GM21576 (cell line): ENCODE data around the gene PLXNC1.
A peak's percentile ranks its signal among the peaks of the same experiment; 100 is the strongest.

ENCODE experiments used
- ATAC-seq: cut with Tn5 transposase; IDR thresholded peaks from one replicate; pipeline ENCODE4 v1.9.1; 2021; ENCODE audit warnings: mild to moderate bottlenecking, moderate library complexity; ENCODE audit not compliant: unreplicated experiment

Gene PLXNC1

DNA sequence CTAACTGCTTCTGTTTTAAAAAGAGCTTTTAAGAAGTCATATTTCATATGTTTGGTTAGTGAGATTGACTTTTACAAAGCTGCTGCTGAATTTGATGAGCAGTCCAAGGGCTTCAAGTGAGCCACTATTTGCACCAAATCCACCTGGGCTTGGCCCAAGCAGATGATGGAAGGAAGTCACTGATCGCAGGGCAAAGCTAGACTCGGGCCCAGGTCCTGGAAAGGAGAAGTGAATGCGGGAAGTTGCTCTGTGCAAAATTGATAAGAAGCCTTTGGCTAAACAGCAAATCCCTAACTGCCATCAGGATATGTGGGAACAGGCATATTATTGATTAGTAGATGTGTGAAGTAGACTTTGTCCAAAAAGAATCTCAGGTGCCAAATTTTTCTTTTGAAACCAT is 30.5 kb downstream of the PLXNC1 start:
- ATAC-seq, result no peak

DNA sequence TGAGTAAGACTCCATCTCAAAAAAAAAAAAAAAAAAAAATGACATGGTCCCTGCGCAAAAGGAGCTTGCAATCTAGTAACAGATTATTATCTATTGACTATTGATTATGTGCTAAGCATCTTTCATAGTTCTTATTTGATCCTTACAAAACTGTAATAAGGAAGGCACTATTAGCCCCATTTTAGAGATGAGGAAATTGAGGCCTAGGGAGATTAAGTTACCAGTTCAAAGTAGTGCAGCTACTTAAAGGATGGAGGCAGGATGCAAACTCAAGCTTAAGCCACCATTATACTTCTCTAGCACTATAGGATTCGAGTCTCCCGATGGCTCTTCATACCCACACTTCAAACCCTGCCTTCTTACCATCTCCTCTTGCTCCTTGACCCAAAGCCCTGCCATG is 31.3 kb downstream of the PLXNC1 start:
- ATAC-seq, result no peak

DNA sequence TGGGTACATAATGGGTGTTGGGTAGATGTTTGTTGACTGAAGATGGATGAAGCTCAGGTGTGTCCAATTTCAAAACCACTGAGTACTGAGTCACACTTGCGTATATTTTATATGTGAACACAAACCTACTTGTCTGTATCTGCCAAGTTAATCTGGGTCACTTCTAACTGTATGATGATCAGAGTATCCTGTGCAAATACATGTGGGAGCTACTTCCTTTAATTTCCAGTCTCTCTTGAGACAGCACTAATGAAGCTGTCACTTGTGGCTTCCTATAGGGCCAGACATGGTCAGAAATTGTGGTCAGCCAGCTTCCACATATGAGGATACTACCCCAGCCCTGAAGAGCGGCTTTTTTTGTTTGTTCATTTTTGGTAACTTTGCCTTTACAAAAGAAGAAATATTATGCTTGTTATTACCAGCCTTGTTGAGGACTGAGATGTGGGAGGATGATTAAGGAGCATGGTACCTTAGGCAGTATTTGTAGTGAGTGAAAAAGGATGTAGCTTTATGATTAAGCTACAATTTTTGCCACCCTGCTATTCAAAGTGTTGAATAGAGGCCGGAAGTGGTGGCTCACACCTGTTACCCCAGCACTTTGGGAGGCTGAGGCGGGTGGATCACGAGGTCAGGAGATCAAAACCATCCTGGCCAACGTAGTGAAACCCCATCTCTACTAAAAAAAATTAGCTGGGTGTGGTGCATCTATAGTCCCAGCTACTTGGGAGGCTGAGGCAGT is 32.4 kb downstream of the PLXNC1 start:
- no peak for ATAC-seq

DNA sequence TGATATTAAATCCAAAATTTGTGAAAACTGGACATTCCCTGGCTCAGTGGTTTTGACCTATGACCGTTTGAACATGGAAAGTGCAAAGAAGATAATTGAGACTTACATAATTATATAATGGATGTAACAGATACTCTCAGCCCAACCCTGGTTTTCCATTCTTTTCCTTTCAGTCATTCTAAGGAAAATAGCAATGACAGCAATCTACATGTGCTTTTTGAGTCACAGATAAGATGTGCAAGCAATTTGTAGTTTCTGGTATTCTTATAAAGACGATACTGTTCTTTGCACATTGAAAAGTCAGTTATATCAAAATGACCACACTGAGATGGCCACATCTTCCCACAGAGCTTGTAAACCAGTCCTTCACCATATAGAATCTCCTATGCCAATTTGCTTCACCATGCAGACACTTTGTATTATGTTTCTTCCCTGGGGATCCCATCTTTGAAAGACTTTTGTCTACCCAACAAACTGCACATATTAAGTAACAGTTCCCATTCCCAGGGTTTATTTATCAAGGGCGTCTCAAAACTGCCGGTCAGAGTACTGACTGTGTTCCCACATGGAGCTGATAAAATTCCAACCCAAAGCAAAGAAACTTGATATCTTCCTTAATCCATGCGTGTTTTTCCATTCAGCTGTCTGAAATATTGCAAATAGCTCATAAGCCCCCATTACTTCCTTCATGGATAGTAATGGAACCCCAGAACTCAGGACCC is 34.8 kb downstream of the PLXNC1 start:
- no peak for ATAC-seq

DNA sequence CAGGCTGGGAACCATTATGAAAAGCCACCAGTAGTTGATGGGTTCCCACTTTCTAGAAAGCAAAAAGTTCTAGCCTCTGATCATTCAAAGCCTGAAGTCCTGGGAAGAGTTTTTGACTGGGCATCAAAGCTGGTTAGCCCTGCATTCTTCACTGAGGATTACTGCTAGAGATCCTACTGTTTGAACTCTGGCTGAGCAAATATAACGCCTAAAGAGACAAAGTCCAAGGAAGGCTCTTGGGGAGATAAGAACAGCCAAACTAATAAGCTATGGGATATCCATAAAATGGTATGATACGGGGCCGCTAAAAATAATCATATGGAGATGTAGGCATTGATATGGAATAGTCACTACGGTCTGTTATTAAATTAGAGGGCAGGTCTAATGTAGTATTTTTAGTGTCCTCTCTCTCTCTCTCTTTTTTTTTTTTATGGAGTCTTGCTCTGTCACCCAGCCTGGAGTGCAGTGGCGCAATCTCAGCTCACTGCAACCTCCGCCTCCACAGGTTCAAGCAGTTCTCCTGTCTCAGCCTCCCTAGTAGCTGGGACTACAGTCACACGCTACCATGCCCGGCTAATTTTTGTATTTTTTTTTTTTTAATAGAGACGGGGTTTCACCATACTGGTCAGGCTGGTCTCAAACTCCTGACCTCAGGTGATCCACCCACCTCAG is 35.5 kb downstream of the PLXNC1 start:
- ATAC-seq, result no peak

DNA sequence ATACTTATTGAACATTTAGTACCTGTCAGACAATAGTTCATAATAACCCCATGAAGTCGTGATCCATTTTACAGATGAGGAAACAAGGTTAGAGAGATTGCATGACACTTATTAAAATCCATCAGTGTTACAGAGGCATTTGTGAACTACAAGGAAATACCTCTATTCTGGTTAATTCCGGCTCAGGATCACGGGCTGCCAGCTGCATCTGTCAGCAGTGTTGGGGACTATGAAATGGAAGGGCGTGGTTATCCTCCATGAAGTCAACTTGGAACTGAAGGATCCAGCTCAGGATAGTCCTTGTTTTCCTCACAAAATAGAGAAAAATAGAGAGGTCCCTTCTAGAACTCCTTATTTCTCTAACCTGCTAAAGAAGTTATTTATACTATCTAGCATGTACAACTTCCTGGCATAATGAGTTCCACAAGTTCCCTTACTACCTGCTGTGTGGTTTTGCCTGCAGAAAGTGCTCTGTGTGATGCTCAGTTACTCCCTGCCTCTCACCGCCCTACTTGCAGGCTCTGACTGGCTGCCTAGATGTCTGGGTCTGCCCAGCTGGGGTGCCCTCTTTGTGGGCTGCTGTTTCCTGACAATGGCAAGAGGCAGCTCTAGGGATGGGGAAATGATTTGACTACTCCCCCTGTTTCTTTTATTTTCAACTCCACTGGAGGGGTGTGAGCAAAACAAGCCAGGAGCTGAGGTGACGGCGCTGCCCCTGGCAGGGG is 36.8 kb downstream of the PLXNC1 start:
- ATAC-seq, result no peak

DNA sequence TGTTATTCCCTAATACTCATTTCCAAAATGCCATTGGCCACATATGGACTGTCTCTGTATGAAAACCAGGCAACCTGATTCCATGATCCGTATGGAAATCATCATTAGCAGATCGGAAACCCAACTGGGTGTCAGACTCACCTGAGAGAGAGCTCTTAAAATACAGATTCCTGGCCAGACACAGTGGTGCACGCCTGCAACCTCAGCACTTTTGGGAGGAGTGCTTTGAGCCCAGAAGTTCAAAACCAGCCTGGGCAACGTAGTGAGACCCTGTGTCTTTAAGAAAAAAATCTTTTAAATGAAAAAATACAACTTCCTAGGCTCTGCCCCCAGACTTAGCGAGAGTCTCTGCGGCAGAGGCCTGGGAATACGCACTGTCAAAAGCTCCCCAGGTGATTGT is 37.4 kb downstream of the PLXNC1 start:
- no peak for ATAC-seq

DNA sequence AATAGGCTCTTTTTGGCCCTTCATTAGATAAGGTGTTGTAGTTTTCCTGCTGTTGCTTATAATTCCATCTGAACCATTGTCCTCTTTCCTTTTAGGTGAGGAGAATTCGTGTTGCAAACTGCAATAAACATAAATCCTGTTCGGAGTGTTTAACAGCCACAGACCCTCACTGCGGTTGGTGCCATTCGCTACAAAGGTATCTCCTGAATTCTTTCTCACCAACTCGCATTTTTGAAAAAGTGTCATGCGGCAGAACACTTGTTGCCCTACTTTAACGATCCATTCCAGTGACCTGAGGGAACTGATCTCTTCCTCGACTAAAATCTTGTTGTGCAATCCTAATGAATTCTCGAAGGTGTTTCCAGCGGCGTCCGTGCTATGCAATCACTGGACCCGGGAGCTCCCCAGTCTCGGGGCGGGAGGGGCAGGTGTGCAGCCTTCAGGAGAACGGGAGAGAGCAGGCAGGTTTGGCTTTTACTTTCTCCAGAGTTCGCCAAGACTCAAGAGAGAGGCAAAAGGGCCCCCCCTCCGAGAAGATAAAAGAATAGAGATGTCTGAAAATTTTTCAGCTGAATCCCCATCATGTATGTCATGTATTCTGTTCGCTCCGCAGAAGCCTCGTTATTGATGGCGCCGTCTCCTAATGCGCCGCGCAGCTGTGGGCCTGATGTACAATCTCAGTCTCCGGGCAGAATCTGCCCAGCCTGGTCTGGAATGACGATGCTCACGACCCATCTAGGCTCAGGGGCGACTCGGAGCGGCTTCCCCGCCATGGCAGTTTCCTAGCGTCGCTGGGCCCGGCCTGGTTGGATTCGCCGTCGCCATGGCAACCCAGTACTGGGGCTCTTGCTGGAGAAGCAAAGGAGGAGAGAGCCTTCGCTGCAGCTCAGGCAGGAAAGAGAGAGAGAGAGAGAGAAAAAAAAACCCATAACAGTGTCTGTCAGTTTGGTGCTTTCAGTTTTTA is 38.2 kb downstream of the PLXNC1 start:
- ATAC-seq, result no peak

DNA sequence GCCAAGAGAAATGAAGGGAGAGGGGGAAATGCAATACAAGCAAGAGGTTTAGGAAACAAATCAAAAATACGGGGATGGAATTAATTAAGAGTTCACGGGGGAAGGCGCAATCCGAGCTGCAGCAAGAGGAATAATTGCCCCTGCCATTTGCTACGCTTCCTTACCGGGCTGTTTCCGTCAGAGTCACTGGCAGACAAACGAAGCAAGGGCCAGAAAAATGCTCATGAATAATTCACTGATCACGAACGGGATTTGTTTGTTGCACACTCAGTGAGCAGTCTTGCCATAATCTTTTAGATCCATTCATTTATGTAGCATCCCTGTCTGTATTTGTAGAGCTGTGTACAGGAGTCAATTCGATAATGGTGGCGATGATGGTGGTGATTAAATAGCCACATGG is 39.0 kb downstream of the PLXNC1 start:
- no peak for ATAC-seq

DNA sequence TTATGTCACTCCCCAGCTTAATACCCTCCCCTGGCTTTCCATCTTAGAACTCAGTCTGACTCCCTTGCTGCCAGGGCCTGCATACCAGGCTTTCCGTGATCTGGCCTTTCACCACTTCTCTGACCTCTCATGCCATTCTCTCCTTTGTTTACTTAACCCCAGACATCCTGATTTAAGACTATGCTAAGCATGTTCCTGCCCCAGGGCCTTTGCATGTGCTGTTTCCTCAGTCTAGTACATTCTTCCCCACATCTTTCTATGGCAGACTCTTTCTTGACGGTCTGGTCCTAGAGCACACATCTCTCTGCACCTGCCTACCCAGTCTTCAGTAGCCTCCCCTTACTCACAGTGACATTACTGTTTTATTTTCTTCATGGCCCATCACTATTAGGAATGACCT is 42.2 kb downstream of the PLXNC1 start:
- ATAC-seq, result no peak

DNA sequence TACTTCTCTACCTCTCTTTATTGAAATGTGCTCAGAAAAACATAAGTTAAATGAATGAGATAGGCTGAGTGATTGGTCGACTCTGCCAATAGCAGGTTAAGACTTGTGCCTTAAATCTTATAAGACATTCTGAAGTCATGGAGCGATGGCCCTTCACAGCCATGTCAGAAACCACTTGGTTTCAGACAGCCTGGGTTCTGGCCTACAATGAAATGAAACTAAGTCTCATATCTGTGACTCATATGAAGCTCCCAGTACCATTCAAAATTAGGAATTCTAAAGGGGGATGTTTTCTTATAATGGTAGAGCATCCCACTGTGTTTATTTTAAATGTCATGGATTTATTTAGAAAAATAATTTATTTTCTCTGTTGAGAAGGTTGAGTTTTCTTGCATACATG is 42.6 kb downstream of the PLXNC1 start:
- peak; percentile 46 for ATAC-seq

DNA sequence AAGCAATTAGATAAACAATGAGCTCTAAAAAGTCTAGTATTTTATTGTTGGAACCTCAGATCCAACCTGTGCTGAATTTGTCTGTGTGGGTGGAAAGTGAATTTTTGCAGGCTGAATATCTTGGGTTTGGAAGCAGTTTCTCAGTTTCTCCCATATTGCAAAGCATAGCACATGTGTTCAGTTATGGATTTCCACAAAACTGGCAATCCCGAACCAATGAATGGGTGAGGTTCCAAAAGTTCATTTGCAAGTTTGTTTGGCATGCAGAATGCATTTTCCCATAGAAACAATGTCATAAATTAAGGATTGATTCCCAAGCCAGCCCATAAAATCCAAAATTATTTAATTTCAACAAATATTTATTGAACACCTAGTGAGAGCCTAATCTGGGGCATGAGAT is 43.4 kb downstream of the PLXNC1 start:
- ATAC-seq, result no peak

DNA sequence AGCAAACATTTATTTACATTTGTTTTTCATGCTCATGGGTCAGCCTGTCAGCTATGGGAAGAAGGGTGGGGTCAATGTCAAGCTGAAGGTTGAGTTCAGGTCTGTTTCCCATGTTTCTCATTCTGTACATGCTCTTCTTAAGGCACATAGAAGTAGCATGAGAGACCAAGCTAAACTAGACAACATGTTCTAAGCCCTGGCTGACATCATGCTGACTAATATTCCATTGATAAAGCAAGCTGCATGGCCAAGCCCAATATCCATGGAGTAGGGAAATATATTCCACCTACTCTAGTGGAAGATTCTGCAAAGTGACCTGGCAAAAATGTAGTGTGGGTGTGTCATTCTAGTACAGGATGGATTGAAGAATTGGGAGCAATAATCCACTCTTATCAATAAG is 44.1 kb downstream of the PLXNC1 start:
- ATAC-seq, result no peak

DNA sequence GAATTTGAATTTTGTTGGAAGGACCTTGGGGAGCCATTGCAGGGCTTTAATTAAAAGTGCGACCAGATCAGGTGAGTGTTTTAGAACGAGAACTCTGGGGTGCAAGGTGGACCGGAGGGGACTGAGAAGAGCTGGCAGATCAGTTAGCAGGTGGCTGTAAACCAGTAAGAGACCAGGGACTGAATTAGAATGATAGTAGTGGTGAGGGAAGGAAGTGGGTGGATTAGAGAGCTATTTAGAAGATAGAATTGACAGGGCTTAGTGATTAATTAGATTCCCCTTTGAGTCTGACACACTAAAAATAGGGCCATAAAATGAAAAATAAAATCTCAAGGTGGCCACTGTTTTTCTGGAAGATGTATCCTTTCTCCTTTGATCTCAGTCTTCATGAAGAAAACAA is 44.8 kb downstream of the PLXNC1 start:
- no peak for ATAC-seq

DNA sequence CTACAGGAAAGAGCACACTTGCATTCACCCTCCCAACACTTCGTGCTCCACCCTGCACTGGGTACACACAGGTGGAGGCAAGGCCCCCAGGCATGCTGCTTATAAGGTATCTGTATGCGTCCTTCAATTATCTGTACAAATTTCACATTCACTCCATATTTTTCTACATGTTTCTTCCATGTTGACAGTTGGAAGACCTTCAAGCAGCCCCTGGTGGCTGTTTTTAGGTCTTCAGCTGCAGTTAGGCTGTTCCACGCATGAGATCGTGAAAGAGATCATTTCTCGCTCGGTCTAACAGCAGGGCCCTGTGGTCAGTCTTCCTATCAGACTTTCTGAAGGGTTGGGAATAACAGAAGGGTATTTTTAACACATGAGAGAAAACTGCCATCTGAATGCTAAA is 47.1 kb downstream of the PLXNC1 start:
- no peak for ATAC-seq

DNA sequence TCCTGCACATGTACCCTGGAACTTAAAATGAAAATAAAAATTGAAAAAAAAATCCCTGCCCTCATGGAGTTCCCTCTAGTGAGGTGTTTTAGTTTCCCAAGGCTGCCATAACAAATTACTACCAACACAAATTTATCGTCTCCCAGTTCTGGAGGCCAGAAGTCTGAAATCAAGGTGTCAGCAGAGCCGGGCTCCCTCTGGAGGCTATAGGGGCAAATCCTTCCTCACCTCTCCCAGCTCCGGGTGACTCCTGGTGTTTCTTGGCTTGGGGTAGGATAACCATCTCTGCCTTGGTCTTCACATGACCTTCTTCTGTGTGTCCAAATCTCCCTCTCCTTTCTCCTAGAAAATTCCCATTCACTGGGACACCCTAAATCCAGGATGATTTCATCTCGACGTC is 50.1 kb downstream of the PLXNC1 start:
- ATAC-seq, result no peak

DNA sequence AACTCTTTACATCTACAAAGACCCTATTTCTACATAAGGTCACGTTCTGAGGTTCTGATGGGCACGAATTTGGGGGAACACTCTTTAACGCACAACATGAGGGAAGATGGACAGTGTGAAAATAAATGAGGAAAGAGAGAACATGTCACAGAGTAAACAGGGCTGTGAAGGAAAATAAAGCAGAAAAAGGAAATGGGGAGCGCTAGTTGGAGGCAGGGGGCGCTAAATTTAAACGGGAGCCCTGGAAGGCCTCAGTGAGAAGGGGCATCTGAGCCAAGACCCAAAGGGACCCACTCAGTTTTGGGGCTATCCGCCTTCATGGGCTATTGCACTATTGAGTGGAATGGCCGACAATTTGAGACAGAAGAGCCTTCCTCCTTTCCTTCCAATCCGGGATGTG is 50.5 kb downstream of the PLXNC1 start:
- no peak for ATAC-seq

DNA sequence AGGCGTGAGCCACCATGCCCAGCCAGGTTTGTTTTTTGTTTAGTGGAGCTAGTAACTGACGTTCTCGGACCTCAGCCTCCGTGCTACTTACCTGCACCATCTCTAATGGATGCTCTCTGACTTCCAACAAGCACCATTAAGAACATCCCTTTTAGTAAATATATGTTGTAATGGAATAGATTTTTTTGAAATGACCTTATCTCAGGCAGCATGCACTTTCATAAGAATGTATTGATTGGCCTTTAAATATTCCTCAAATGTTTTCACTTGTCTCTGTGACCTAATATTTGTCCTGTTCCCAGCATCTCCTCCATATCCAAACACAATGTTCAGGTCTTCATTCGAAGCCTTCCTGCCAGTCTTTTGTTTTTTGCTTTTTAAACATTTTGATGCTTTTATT is 51.7 kb downstream of the PLXNC1 start:
- ATAC-seq, result no peak

DNA sequence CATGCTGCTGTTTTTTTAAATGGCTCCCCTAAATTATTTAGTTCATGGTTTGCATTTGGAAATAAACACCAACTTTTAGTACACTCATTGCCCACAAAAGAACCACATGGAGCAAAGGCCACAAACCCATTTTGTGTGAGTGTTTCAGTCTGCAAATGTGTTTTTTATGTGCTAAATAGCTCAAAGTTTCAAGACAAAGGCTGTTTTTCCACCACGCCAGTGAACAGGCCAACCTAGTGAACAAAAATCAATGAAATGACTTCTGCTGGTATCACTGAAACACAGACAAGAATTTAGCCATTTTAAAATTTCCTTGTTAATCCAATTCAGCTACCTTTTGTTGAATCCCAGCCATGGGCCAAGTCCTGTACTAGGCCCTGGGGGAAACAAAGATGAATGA is 52.3 kb downstream of the PLXNC1 start:
- ATAC-seq, result no peak
